Ectodermal cell (in vitro differentiated cells): ENCODE results near the gene CCDC117.

ENCODE experiments used
- H3K27ac ChIP-seq: 2 replicates; pipeline ENCODE4 v1.7.0; 2013; ENCODE audit warnings: mild to moderate bottlenecking, low read depth, low read length; ENCODE audit not compliant: insufficient read depth, poor library complexity, severe bottlenecking
- H3K27me3 ChIP-seq: 2 replicates; pipeline ENCODE4 v1.7.0; 2013; ENCODE audit warnings: mild to moderate bottlenecking, low read length; ENCODE audit not compliant: insufficient read depth, control insufficient read depth, poor library complexity, severe bottlenecking
- H3K36me3 ChIP-seq: one replicate; pipeline ENCODE4 v1.7.0; 2013; ENCODE audit warnings: low read length; ENCODE audit not compliant: control insufficient read depth, insufficient read depth
- H3K4me1 ChIP-seq: one replicate; pipeline ENCODE4 v1.7.0; 2013; ENCODE audit warnings: low read length; ENCODE audit not compliant: control insufficient read depth, insufficient read depth
- H3K4me3 ChIP-seq: 2 replicates; pipeline ENCODE4 v1.7.0; 2013; ENCODE audit warnings: low read depth, low read length, control low read depth; ENCODE audit not compliant: insufficient read depth
- H3K9me3 ChIP-seq: 2 replicates; pipeline ENCODE4 v1.7.0; 2013; ENCODE audit warnings: mild to moderate bottlenecking, low read length, moderate library complexity; ENCODE audit not compliant: control insufficient read depth
- WGBS, 2 experiments: methylation state at CpG; one replicate each; pipeline ENCODE4 v1.1.7; 2013; ENCODE audit warnings: missing lambda C conversion rate in 2 of 2; 5-methylcytosine and 5-hydroxymethylcytosine counted together

The CCDC117 gene

DNA sequence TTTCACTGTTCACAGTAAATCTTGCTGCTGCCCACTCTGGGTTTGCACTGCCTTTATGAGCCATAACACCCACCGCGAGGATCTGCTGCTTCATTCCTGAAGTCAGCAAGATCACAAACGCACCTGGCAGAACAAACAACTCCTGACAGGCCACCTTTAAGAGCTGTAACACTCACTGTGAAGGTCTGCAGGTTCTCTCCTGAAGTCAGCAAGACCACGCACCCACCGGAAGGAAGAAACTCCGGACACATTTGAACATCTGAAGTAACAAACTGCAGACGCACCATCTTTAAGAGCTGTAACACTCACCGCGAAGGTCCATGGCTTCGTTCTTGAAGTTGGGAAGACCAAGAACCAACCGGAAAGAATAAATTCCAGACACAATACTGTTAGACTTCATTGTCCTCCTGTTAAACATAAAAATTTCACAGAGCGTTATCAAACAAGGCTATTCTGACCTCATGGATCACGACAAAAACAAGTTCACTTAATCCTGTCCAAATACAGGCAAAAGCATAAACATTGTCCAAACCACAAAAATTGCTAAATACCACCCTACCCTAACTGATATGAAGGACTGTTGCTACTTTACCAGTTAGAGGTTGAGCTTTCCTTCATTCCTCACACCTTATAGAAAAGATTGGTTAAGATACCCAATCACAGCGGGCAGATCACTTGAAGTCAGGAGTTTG, 3.0 kb upstream of the CCDC117 start:
- H3K4me3 ChIP-seq, result no peak overlapping the region
- H3K27ac ChIP-seq, result no peak overlapping the region
- no peaks in the 10 kb centered on the region for H3K27me3 ChIP-seq
- WGBS, 2 experiments, result 94 to 95% methylated on average over 14 of the region's 14 CpGs
- no peaks in the 10 kb centered on the region for H3K4me1 ChIP-seq
- no peaks in the 10 kb centered on the region for H3K9me3 ChIP-seq
- no peaks in the 10 kb centered on the region for H3K36me3 ChIP-seq

DNA sequence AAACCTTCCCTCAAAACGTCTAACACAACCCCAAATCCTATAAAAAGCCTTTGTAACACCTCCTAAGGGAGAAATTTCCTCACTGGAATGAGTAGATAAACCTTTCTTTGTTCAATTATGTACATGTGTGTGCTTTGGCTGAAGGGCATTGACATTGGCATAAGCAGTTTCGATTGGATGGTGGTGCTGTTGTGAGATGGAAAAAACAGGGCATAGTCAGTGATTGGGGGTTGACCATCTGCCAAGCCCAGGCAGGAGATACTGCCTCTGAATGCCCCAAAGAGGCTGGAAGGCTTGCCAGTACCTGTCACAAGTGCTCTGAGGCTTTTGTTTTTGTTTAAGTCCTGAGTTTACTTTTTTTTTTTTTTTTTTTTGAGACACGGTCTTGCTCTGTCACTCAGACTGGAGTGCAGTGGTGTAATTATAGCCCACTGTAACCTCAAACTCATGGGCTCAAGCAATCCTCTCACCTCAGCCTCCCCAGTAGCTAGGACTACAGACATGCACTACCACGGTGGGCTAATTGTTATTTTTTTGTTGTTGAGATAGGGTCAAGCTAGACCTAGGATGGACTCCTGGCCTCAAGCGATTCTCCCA, 1.2 kb upstream of the CCDC117 start:
- Histone ChIP-seq H3K27ac (no peak overlapping the region), H3K36me3 (peaks cover 4% of the 10 kb centered on the region), H3K9me3 (no peaks in the 10 kb centered on the region), H3K27me3 (no peaks in the 10 kb centered on the region), H3K4me3 (no peak overlapping the region), H3K4me1 (no peaks in the 10 kb centered on the region)
- WGBS, 2 experiments, result 91 to 94% methylated on average over 5 of the region's 5 CpGs

DNA sequence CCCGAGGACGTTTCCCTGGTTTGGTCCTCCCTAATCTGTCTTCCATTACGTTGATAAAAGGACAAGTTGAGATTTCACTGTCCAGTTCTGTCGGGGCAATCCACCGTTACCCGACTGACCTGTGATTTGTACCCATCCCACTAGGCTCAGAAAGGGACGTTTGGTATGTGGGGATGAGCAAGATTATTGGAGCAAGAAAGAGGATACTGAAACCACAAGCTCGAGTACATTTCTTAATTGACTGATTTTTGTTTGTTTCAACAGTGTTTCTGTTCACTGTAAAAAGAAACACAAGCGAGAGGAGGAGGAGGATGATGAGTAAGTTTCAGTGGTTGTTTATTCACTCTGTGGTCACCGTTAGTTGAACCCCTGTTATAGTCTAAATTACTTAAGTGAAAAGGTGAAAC, 969 bp downstream of the CCDC117 start:
- Histone ChIP-seq H3K4me3 (peak overlapping the region; percentile 78), H3K27me3 (no peaks in the 10 kb centered on the region), H3K9me3 (no peaks in the 10 kb centered on the region), H3K36me3 (peaks cover 8% of the 10 kb centered on the region), H3K4me1 (no peaks in the 10 kb centered on the region), H3K27ac (no peak overlapping the region)
- 23 to 26% methylated on average over 10 of the region's 10 CpGs for WGBS, 2 experiments

DNA sequence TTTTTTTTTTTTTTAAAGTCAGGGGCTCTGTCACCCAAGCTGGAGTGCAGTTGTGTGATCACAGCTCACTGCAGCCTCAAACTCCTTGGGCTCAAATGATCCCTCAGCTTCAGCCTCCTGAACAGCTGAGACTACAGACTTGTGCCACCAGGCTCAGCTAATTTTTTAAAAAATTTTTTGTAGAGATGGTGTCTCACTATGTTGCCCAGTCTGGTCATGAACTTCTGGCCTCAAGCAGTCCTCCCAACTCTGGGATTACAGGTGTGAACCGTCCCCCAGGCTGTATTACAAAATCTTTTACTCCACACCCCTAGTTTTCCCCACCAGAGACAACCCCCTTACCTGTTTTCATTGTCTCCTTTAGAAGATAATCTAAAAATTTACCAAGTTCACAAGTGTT, 1.9 kb downstream of the CCDC117 start:
- WGBS, 2 experiments, result 91 to 100% methylated on average over 1 of the region's 1 CpG
- Histone ChIP-seq H3K9me3 (no peaks in the 10 kb centered on the region), H3K4me3 (no peak overlapping the region), H3K4me1 (no peaks in the 10 kb centered on the region), H3K27ac (no peak overlapping the region), H3K36me3 (peaks cover 8% of the 10 kb centered on the region), H3K27me3 (no peaks in the 10 kb centered on the region)

DNA sequence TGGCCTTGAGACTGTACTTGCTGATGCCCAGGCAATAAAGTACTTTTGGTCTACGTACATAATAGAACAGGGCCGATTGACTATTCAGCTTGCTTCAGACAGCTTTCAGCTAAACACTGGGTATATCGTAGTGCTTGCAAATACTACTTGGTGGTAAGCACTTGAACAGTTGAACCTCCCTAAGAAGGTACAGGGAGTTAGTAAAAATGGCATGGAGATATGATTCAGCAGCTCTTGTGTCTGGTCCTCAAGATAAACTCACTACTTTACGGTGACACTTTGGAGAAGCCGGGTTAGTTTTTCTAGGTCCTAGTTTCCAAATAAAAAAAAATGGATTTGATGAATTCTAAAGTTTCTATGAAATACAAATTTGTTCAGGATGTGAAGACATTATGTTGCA, 7.3 kb downstream of the CCDC117 start:
- Histone ChIP-seq H3K36me3 (peaks cover 43% of the 10 kb centered on the region), H3K4me1 (no peaks in the 10 kb centered on the region), H3K4me3 (no peak overlapping the region), H3K27ac (no peak overlapping the region), H3K9me3 (no peaks in the 10 kb centered on the region), H3K27me3 (no peaks in the 10 kb centered on the region)
- 90 to 99% methylated on average over 5 of the region's 5 CpGs for WGBS, 2 experiments

DNA sequence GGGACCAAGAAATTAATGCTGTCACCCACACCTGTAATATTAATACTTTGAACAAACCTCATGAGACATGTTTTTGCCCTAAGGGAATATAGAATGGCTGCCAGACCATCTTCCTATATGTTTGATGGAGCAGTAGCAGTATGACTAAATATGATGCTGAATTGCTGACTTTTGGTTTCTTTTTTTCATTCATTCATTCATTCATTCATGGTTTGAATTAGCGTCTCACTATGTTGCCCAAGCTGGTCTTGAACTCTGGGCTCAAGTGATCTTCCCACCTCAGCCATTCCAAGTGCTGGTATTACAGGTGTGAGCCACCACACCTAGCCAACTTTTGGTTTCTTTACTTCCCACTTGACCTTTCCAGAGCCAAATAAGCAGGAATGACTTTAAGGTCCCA, 7.8 kb downstream of the CCDC117 start:
- no peaks in the 10 kb centered on the region for H3K4me1 ChIP-seq
- no peaks in the 10 kb centered on the region for H3K27me3 ChIP-seq
- H3K27ac ChIP-seq, result no peak overlapping the region
- WGBS, 2 experiments, result 88 to 94% methylated on average over 1 of the region's 1 CpG
- no peaks in the 10 kb centered on the region for H3K9me3 ChIP-seq
- H3K4me3 ChIP-seq, result no peak overlapping the region
- peaks cover 47% of the 10 kb centered on the region for H3K36me3 ChIP-seq

DNA sequence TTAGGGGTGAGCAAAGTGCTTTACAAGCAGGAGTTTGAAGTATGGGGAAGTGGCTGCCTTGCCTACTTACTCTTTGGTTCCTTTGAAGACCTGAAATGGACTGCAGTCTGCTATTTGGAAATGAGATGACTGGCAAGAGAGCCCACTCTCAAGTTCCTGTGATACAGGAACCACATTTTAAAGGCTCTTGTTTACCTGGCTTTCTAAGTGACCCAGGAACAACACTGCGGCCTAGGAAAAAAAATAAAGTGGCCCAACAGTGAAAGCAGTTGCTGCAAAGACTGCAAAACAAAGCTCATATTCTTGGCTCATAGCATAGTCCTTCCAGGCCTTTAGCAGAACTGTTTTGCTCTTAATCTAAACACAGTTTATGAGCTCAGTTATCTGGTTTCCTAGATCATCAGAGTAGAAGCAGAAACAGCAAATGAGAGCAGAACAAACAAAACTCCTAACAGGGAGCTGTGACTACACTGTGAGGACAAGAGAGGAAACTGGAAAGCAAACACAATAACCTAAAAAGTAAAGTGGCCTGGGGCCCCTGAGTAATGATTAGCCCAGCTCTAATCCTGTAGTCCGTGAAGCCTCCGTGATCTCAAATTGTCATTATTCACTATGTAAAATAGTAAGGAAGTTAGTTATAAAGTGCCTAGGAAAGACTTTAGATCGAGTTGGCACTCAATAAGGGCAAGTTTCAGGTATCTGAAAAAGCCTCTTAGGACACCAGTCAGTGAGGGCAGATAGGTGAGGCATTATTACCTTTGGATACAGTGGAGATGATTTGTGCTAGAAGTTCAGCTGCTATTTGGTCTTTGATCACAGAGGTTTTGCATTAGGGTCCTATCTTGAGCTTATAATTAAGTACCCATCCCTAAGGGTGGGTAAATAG, 11.5 kb downstream of the CCDC117 start:
- 87 to 99% methylated on average over 4 of the region's 4 CpGs for WGBS, 2 experiments
- Histone ChIP-seq H3K27ac (no peak overlapping the region), H3K4me1 (no peaks in the 10 kb centered on the region), H3K4me3 (no peak overlapping the region), H3K36me3 (peaks cover 66% of the 10 kb centered on the region), H3K9me3 (no peaks in the 10 kb centered on the region), H3K27me3 (no peaks in the 10 kb centered on the region)

DNA sequence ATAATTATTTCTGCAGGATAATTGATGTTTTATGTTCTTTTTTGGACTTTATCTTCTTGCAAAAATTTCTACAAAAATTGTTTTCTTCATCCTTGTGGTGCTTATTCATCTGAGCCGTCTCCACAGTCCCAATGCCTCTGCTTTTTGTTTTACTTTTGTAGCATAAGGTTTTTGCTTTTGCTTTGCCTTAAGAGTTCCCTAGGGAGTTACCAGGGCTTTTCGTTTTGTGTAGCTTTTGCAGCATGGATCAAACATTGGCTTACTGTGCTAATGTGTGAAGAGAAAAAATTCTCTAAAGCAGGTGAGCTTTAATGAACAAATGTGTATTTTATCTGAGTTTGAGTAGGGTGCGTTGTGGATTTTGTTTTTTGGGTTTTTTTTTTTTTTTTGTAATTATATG, 16.1 kb downstream of the CCDC117 start:
- Histone ChIP-seq H3K4me3 (no peak overlapping the region), H3K27me3 (no peaks in the 10 kb centered on the region), H3K4me1 (no peaks in the 10 kb centered on the region), H3K27ac (no peak overlapping the region), H3K36me3 (peaks cover 39% of the 10 kb centered on the region), H3K9me3 (no peaks in the 10 kb centered on the region)
- WGBS, 2 experiments, result 93 to 94% methylated on average over 3 of the region's 3 CpGs

DNA sequence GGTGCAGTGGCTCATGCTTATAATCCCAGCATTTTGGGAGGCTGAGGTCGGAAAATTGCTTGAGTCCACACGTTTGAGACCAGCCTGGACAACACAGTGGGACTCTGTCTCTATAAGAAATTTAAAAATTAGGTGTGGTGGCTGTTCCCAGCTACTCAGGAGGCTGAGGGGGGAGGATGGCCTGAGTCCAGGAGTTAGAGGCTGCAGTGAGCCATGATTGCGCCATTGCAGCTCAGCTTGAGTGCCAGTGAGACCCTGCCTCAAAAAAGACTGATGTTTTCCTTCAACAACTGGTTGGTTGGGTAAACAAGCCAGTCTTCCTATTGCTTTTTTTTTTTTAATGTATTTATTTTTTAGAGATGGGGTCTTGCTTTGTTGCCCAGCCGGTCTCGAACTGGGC, 18.6 kb downstream of the CCDC117 start:
- Histone ChIP-seq H3K4me1 (no peaks in the 10 kb centered on the region), H3K36me3 (peaks cover 20% of the 10 kb centered on the region), H3K4me3 (no peak overlapping the region), H3K9me3 (no peaks in the 10 kb centered on the region), H3K27me3 (no peaks in the 10 kb centered on the region), H3K27ac (no peak overlapping the region)
- WGBS, 2 experiments, result 92 to 95% methylated on average over 5 of the region's 5 CpGs

DNA sequence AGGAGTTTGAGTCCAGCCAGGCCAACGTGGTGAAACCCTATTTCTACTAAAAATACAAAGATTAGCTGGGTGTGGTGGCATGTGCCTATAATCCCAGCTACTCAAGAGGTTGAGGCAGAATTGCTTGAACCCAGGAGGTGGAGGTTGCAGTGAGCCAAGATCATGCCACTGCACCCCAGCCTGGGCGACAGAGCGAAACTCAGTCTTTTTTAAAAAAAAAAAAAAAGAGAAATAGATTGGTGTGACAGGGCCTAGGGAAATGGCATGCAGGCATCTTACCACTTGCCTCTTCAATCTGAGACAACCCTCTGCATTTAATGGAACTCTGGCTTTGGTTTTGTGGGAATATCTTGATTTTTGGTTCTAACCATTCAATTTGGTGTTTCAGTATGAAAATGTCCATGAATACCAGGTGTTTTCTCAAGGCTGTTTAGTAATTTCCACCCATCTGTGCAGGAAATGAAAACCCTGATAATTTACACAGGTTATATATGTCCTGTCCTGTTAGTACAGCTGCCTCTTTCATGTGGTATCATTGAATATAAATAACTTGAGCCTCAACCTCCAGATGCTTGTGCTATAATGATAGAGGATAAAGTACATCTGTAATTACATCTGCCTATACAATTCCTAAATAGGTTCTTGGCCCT, 19.5 kb downstream of the CCDC117 start:
- no peak overlapping the region for H3K27ac ChIP-seq
- WGBS, 2 experiments, result 87 to 97% methylated on average over 3 of the region's 3 CpGs

More for the DNA sequence above, 19.5 kb downstream of the CCDC117 start:
- Histone ChIP-seq H3K4me3 (no peak overlapping the region), H3K9me3 (no peaks in the 10 kb centered on the region), H3K4me1 (no peaks in the 10 kb centered on the region), H3K27me3 (no peaks in the 10 kb centered on the region), H3K36me3 (peaks cover 20% of the 10 kb centered on the region)
